ENCODE data around the gene FERMT3.

Gene FERMT3

DNA sequence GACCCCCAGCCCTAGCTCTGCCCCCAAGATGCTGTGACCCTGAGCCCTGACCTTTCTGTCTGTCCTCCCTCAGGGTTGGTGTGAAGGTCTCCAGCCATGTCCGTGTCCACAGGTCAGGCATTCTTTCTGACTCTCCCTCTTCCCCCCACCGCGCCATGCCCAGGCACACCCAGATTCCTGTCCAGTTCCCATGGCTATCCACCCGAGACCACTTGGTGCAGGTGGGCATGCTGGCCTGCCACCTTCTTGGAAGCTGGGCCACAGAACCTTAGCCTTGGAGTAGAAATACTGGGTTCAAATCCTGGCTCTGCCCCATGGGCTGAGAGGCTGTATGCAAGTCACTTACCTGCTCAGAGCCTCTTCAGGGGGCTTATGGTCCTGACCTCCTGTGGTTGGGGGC is 42.5 kb downstream of the FERMT3 start:
- H3K36me3 ChIP-seq (ENCODE audit: insufficient read depth, low read length) = peaks cover 3% of the 10 kb centered on the region; the same call in 1 of the 2 replicates
- no peak overlapping the region for H3K27ac ChIP-seq
- H3K9me3 ChIP-seq (ENCODE audit: low read depth, low read length) = no peaks in the 10 kb centered on the region
- H3K4me3 ChIP-seq = no peak overlapping the region
- no peak for TF ChIP-seq POLR2AphosphoS5 (IDR thresholded peaks at IDR 0.05; ENCODE audit: borderline replicate concordance, low read depth, low read length)
- TF ChIP-seq EZH2 (IDR thresholded peaks at IDR 0.05) = no peak
- TF ChIP-seq FOXP2 (optimal IDR thresholded peaks at IDR 0.05; ENCODE audit: control extremely low read depth, extremely low read length, insufficient read depth) = no peak
- no peak overlapping the region for H3K9ac ChIP-seq (ENCODE audit: insufficient read length)
- DNase-seq (ENCODE audit: low read depth, low spot score) = no peak

DNA sequence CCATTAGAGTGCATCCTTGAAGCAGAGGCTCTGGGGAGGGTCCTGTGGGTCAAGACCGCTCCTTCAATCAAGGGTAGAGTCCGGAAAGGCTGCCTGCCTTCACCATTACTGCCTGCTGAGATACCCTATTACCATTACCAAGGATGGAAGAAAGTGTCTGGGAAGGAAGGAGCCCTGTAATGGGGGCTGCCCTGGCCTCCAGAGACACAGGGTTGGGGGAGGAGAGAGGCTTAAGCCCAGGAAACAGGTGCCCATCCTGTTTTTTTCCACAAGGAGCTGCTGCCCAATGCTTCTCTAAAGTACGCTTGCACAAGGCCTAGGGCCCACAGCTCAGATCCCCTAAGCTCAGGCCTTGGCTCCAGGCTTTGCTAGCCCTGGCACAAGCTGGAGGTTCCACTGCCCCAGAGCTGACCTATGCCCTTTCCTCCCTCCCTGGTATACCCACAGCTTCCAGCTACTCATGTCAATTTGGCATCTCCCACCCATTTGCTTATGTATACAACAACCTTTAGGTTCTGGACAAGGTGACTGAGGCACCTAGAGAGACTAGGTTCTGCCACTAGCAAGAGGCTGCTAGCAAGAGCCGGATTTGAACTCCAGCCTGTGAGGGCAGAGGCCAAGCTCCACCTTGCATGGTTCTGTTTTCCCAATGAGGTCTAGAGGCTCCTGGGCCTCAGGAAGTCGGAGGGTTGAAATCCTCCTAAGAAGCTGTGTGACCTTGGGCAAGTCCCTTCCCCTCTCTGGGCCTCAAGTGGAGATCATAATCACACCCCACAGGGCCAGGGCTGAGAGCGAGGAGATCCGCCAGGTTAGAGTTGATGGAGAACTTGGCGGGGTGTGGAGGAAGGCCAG is 43.3 kb downstream of the FERMT3 start:
- no peak for DNase-seq (ENCODE audit: low read depth, low spot score)
- Histone ChIP-seq H3K9ac (ENCODE audit: insufficient read length) (no peak overlapping the region), H3K9me3 (ENCODE audit: low read depth, low read length) (no peaks in the 10 kb centered on the region), H3K36me3 (ENCODE audit: insufficient read depth, low read length) (no peaks in the 10 kb centered on the region; the same call in 1 of the 2 replicates), H3K27ac (no peak overlapping the region), H3K4me3 (no peak overlapping the region)
- no peak for TF ChIP-seq FOXP2 (optimal IDR thresholded peaks at IDR 0.05; ENCODE audit: control extremely low read depth, extremely low read length, insufficient read depth)
- no peak for TF ChIP-seq POLR2AphosphoS5 (IDR thresholded peaks at IDR 0.05; ENCODE audit: borderline replicate concordance, low read depth, low read length)

DNA sequence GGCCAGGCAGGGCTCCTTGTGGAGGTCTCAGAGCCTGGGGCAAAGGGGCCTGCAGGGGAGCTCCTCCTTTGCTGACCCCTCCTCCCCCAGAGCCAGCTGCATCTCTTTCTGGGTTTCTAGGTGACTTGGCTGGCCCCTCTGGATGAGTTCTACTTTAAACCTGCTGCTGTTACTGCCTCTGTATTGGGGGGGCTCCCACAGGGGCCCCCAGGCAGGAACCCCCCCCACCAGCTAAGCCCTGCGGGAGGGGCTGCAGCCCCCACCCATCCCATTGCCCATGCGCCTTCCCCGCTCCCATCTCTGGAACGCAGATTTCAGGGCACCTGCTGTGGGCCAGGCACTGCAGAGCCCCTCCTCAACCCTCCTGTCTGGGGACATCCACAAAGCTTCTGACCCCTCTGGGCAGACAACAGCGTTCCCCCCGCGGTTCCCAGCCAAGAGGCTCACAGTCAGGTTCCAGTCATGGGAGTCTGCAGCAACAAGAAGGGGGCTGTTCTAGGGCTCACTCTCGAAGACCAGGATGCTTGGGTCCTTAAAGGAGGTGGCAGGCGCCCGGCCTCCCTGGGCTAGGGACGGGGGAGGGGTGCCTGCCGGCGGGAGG is 44.0 kb downstream of the FERMT3 start:
- no peaks in the 10 kb centered on the region for H3K9me3 ChIP-seq (ENCODE audit: low read depth, low read length)
- peak overlapping the region; percentile 94 for H3K4me3 ChIP-seq
- no peak overlapping the region for H3K27ac ChIP-seq
- TF ChIP-seq POLR2AphosphoS5 (IDR thresholded peaks at IDR 0.05; ENCODE audit: borderline replicate concordance, low read depth, low read length) (no peak), FOXP2 (optimal IDR thresholded peaks at IDR 0.05; ENCODE audit: control extremely low read depth, extremely low read length, insufficient read depth) (no peak), EZH2 (IDR thresholded peaks at IDR 0.05) (no peak)
- H3K36me3 ChIP-seq (ENCODE audit: insufficient read depth, low read length) = peaks cover 4% of the 10 kb centered on the region; the same call in 1 of the 2 replicates
- peak overlapping the region; percentile 74 for H3K9ac ChIP-seq (ENCODE audit: insufficient read length)
- DNase-seq (ENCODE audit: low read depth, low spot score) = no peak

DNA sequence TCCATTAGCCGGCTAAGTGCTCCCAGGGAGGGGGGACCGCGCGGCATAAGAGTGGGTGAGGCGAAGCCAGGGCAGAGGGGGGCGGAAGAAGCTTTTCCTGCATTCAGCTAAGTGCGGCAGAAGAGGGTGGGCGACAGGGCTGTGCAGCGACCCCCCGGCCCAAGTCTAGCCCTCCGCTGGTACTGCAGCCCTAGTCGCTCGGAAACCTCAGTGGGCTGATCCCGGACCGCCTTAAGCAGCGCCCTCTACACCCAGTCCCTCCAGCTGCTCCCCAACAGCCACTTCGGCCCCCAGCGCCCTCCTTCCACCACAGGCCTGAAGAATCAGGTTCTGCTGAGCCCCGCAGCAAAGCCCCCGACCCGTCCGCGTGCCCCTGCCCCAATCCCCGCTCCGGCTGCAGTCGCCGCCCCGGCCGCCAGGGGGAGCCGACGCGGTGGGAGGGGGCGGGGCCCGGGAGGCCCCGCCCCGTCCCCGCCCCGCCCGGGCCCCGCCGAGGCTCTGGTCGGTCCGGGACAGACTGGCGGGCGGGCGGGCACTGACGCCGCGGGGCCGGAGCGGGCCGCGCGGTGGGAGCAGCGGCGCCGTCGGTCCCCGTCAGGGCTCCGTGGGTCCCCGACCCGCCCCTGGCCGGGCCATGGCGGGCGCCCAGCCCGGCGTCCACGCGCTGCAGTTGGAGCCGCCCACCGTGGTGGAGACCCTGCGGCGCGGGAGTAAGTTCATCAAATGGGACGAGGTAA is 44.7 kb downstream of the FERMT3 start, which contains the start of gene PLCB3:
PLCB3 (plus strand) TSS at position 515 of the 737 bp plus-strand sequence; CDS start at position 635, 120 bp downstream.
- H3K36me3 ChIP-seq (ENCODE audit: insufficient read depth, low read length) = peaks cover 10% of the 10 kb centered on the region; the same call in 1 of the 2 replicates
- H3K4me3 ChIP-seq = peak within 1 kb of the TSS; percentile 94
- H3K9ac ChIP-seq (ENCODE audit: insufficient read length) = peak within 1 kb of the TSS; percentile 83
- no peaks in the 10 kb centered on the region for H3K9me3 ChIP-seq (ENCODE audit: low read depth, low read length)
- DNase-seq (ENCODE audit: low read depth, low spot score) = no peak
- peak; percentile 64; the same call in 1 of the 2 replicates for TF ChIP-seq POLR2AphosphoS5 (IDR thresholded peaks at IDR 0.05; ENCODE audit: borderline replicate concordance, low read depth, low read length)
- TF ChIP-seq FOXP2 (optimal IDR thresholded peaks at IDR 0.05; ENCODE audit: control extremely low read depth, extremely low read length, insufficient read depth) = no peak
- H3K27ac ChIP-seq = no peak within 1 kb of the TSS

DNA sequence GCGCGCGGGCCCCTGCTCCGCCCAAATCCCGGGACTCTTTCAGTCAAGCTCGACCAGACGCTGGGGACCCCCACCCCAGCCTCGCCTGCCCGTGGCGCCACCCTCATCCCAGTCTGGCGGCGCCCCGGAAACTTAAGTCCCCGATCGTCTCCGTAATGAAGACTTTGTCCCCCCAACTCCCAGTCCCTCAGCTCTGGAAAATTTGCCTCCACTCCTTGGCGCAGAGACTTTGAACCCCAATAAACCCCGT is 45.2 kb downstream of the FERMT3 start:
- H3K36me3 ChIP-seq (ENCODE audit: insufficient read depth, low read length) = peaks cover 15% of the 10 kb centered on the region; the same call in 1 of the 2 replicates
- H3K9ac ChIP-seq (ENCODE audit: insufficient read length) = peak overlapping the region; percentile 83
- TF ChIP-seq FOXP2 (optimal IDR thresholded peaks at IDR 0.05; ENCODE audit: control extremely low read depth, extremely low read length, insufficient read depth) (no peak), POLR2AphosphoS5 (IDR thresholded peaks at IDR 0.05; ENCODE audit: borderline replicate concordance, low read depth, low read length) (no peak), EZH2 (IDR thresholded peaks at IDR 0.05) (no peak)
- H3K9me3 ChIP-seq (ENCODE audit: low read depth, low read length) = no peaks in the 10 kb centered on the region
- H3K27ac ChIP-seq = no peak overlapping the region
- peak overlapping the region; percentile 94 for H3K4me3 ChIP-seq
- no peak for DNase-seq (ENCODE audit: low read depth, low spot score)

DNA sequence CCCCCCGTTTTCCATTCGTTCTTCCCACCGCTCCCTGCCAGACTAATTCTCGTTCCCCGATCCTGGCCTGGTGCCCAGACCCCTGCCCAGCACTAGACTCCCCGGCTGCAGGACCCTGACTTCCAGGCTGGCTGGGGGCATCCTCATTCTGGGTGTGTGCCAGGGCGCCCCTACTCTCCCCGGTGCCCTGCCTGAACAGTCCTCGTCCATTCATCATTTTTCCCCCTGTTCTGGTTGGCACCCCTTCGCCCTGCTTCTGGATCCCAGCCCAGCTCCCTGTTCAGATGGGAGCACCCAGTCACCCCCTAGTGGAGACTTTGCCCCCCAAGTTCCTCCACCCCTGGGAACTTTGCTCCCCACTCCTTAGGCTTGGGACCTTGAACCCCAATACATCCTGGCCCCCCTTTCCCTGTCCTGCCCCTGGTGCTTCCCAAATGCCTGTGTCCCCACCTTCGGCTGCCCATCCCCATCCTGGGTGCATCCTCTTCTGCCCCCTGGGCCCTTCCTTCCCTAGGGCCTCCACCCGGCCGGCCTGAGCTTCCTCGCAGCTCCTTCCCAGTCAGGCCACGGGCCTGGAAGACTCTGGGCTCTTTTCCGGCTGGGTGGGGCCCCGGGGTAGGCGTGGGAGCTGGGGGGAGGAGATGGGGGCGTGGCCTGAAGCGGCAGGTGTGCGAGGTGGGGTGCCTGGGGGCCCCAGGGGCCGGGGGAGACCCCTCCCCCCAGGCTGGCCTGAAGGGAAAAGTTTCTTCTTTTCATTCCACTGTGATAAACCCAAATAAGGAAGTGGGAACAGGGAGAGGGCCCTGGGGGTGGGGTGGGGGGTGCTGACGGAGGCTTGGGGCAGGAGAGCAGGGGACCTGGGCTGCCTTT is 45.7 kb downstream of the FERMT3 start:
- peak overlapping the region; percentile 94 for H3K4me3 ChIP-seq
- H3K9me3 ChIP-seq (ENCODE audit: low read depth, low read length) = no peaks in the 10 kb centered on the region
- no peak for TF ChIP-seq EZH2 (IDR thresholded peaks at IDR 0.05)
- peak; percentile 59; the same call in 1 of the 2 replicates for TF ChIP-seq POLR2AphosphoS5 (IDR thresholded peaks at IDR 0.05; ENCODE audit: borderline replicate concordance, low read depth, low read length)
- no peak for DNase-seq (ENCODE audit: low read depth, low spot score)
- H3K9ac ChIP-seq (ENCODE audit: insufficient read length) = peak overlapping the region; percentile 83
- 0 out of 2 replicates have a peak overlapping the region, but pooled peaks have one; percentile 19 for H3K27ac ChIP-seq
- peaks cover 15% of the 10 kb centered on the region; the same call in 1 of the 2 replicates for H3K36me3 ChIP-seq (ENCODE audit: insufficient read depth, low read length)

DNA sequence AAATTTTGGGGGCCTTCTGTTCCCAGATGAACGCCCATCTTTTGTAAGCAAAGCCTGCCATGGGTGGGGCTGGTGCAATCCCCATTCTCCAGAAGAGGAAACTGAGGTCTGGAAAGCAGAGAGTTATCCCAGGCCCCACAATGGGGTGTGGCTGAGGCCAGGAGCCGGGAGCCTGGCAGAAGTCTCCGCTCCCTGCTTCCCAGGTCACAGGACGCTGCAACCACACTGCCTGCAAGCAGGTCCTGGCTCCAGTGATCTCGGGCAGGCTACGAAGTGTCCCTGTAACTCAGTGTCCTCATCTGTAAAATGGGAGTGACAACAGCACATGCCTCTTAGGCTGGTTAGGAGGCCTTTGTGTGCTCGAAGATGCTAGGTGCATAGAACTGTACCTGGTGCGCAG is 46.5 kb downstream of the FERMT3 start:
- H3K27ac ChIP-seq = 0 out of 2 replicates have a peak overlapping the region, but pooled peaks have one; percentile 19
- H3K9ac ChIP-seq (ENCODE audit: insufficient read length) = no peak overlapping the region
- no peak for DNase-seq (ENCODE audit: low read depth, low spot score)
- peak overlapping the region; percentile 94 for H3K4me3 ChIP-seq
- no peak for TF ChIP-seq EZH2 (IDR thresholded peaks at IDR 0.05)
- no peak for TF ChIP-seq FOXP2 (optimal IDR thresholded peaks at IDR 0.05; ENCODE audit: control extremely low read depth, extremely low read length, insufficient read depth)
- TF ChIP-seq POLR2AphosphoS5 (IDR thresholded peaks at IDR 0.05; ENCODE audit: borderline replicate concordance, low read depth, low read length) = no peak
- peaks cover 15% of the 10 kb centered on the region; the same call in 1 of the 2 replicates for H3K36me3 ChIP-seq (ENCODE audit: insufficient read depth, low read length)
- no peaks in the 10 kb centered on the region for H3K9me3 ChIP-seq (ENCODE audit: low read depth, low read length)
